ENCODE results near the gene NDUFS7.
A peak's percentile ranks its signal among the peaks of the same experiment; 100 is the strongest.

NDUFS7 gene

GRCh38 chr19:1399079-1399478 lies 15.4 kb downstream of the NDUFS7 start:
- peaks cover 14% of the 10 kb centered on the region for H3K4me1 Mint-ChIP-seq (ENCODE audit: low read depth)
- H3K4me3 Mint-ChIP-seq, result no peak overlapping the region
- no peaks in the 10 kb centered on the region for H3K27me3 Mint-ChIP-seq
- H3K27ac Mint-ChIP-seq, result no peak overlapping the region
- no peaks in the 10 kb centered on the region for H3K9me3 Mint-ChIP-seq (ENCODE audit: low read depth)
- no peaks in the 10 kb centered on the region for H3K36me3 Mint-ChIP-seq

GRCh38 chr19:1399745-1400144 lies 16.0 kb downstream of the NDUFS7 start:
- no peak overlapping the region for H3K4me3 Mint-ChIP-seq
- H3K27me3 Mint-ChIP-seq, result no peaks in the 10 kb centered on the region
- H3K9me3 Mint-ChIP-seq (ENCODE audit: low read depth), result no peaks in the 10 kb centered on the region
- H3K36me3 Mint-ChIP-seq, result no peaks in the 10 kb centered on the region
- H3K4me1 Mint-ChIP-seq (ENCODE audit: low read depth), result peaks cover 14% of the 10 kb centered on the region
- no peak overlapping the region for H3K27ac Mint-ChIP-seq

- Mint-ChIP-seq H3K27me3 (no peaks in the 10 kb centered on the region), H3K9me3 (ENCODE audit: low read depth) (no peaks in the 10 kb centered on the region), H3K4me1 (ENCODE audit: low read depth) (peaks cover 14% of the 10 kb centered on the region), H3K36me3 (no peaks in the 10 kb centered on the region), H3K27ac (no peak overlapping the region), H3K4me3 (peak overlapping the region; percentile 75)
These were observed 16.8 kb downstream of the NDUFS7 start for GRCh38 chr19:1400281-1401137.

- no peaks in the 10 kb centered on the region for H3K27me3 Mint-ChIP-seq
- no peaks in the 10 kb centered on the region for H3K36me3 Mint-ChIP-seq
- no peaks in the 10 kb centered on the region for H3K9me3 Mint-ChIP-seq (ENCODE audit: low read depth)
- peak within 1 kb of the TSS; percentile 76 for H3K4me3 Mint-ChIP-seq
- H3K27ac Mint-ChIP-seq, result no peak within 1 kb of the TSS
- peaks cover 14% of the 10 kb centered on the region for H3K4me1 Mint-ChIP-seq (ENCODE audit: low read depth)
These were observed 17.6 kb downstream of the NDUFS7 start, which contains the start of gene GAMT for GRCh38 chr19:1401138-1401888. Gene GAMT, minus strand, starts transcription at chr19:1401542. Its CDS starts 66 bp downstream, at chr19:1401476.

GRCh38 chr19:1401889-1402217 lies 18.1 kb downstream of the NDUFS7 start:
- H3K4me3 Mint-ChIP-seq, result peak overlapping the region; percentile 70
- H3K4me1 Mint-ChIP-seq (ENCODE audit: low read depth), result peaks cover 17% of the 10 kb centered on the region
- H3K36me3 Mint-ChIP-seq, result no peaks in the 10 kb centered on the region
- H3K9me3 Mint-ChIP-seq (ENCODE audit: low read depth), result no peaks in the 10 kb centered on the region
- H3K27me3 Mint-ChIP-seq, result no peaks in the 10 kb centered on the region
- H3K27ac Mint-ChIP-seq, result no peak overlapping the region

GRCh38 chr19:1402411-1403070 lies 18.8 kb downstream of the NDUFS7 start:
- Mint-ChIP-seq H3K36me3 (no peaks in the 10 kb centered on the region), H3K9me3 (ENCODE audit: low read depth) (no peaks in the 10 kb centered on the region), H3K27ac (peak overlapping the region; percentile 16), H3K27me3 (no peaks in the 10 kb centered on the region), H3K4me3 (peak overlapping the region; percentile 76), H3K4me1 (ENCODE audit: low read depth) (peaks cover 17% of the 10 kb centered on the region)

- Mint-ChIP-seq H3K27ac (peak overlapping the region; percentile 83), H3K9me3 (ENCODE audit: low read depth) (no peaks in the 10 kb centered on the region)
These were observed 23.2 kb downstream of the NDUFS7 start for GRCh38 chr19:1406774-1407527.

GRCh38 chr19:1407528-1408299 lies 24.0 kb downstream of the NDUFS7 start, which contains the start of gene DAZAP1:
Gene DAZAP1, plus strand, starts transcription at chr19:1407586. Its CDS starts 188 bp downstream, at chr19:1407774.
- Mint-ChIP-seq H3K36me3 (peaks cover 2% of the 10 kb centered on the region), H3K4me1 (ENCODE audit: low read depth) (peaks cover 41% of the 10 kb centered on the region), H3K27ac (peak within 1 kb of the TSS; percentile 83), H3K9me3 (ENCODE audit: low read depth) (no peaks in the 10 kb centered on the region), H3K27me3 (no peaks in the 10 kb centered on the region), H3K4me3 (peak within 1 kb of the TSS; percentile 75)

More at GRCh38 chr19:1406774-1407527, 23.2 kb downstream of the NDUFS7 start:
- no peaks in the 10 kb centered on the region for H3K27me3 Mint-ChIP-seq
- peaks cover 41% of the 10 kb centered on the region for H3K4me1 Mint-ChIP-seq (ENCODE audit: low read depth)
- peaks cover 2% of the 10 kb centered on the region for H3K36me3 Mint-ChIP-seq
- H3K4me3 Mint-ChIP-seq, result peak overlapping the region; percentile 75

- Mint-ChIP-seq H3K4me3 (peak overlapping the region; percentile 97), H3K27ac (peak overlapping the region; percentile 98), H3K36me3 (peaks cover 2% of the 10 kb centered on the region), H3K9me3 (ENCODE audit: low read depth) (no peaks in the 10 kb centered on the region), H3K4me1 (ENCODE audit: low read depth) (peaks cover 46% of the 10 kb centered on the region), H3K27me3 (no peaks in the 10 kb centered on the region)
These were observed 24.8 kb downstream of the NDUFS7 start for GRCh38 chr19:1408300-1409203.

GRCh38 chr19:1409204-1410005 lies 25.7 kb downstream of the NDUFS7 start:
- Mint-ChIP-seq H3K4me3 (peak overlapping the region; percentile 97), H3K27me3 (no peaks in the 10 kb centered on the region), H3K27ac (peak overlapping the region; percentile 98), H3K9me3 (ENCODE audit: low read depth) (no peaks in the 10 kb centered on the region), H3K4me1 (ENCODE audit: low read depth) (peaks cover 51% of the 10 kb centered on the region), H3K36me3 (peaks cover 2% of the 10 kb centered on the region)

- Mint-ChIP-seq H3K4me3 (peak overlapping the region; percentile 97), H3K9me3 (ENCODE audit: low read depth) (no peaks in the 10 kb centered on the region), H3K36me3 (peaks cover 2% of the 10 kb centered on the region), H3K27ac (peak overlapping the region; percentile 98), H3K4me1 (ENCODE audit: low read depth) (peaks cover 57% of the 10 kb centered on the region), H3K27me3 (no peaks in the 10 kb centered on the region)
These were observed 26.6 kb downstream of the NDUFS7 start for GRCh38 chr19:1410136-1410786.

GRCh38 chr19:1410789-1411188 lies 27.1 kb downstream of the NDUFS7 start:
- peak overlapping the region; percentile 97 for H3K4me3 Mint-ChIP-seq
- peaks cover 61% of the 10 kb centered on the region for H3K4me1 Mint-ChIP-seq (ENCODE audit: low read depth)
- peak overlapping the region; percentile 98 for H3K27ac Mint-ChIP-seq
- no peaks in the 10 kb centered on the region for H3K9me3 Mint-ChIP-seq (ENCODE audit: low read depth)
- no peaks in the 10 kb centered on the region for H3K27me3 Mint-ChIP-seq
- peaks cover 2% of the 10 kb centered on the region for H3K36me3 Mint-ChIP-seq

All from activated naive CD8-positive, alpha-beta T cell (primary cell).